ENCODE results near the gene ARHGAP10.

The ARHGAP10 gene

DNA sequence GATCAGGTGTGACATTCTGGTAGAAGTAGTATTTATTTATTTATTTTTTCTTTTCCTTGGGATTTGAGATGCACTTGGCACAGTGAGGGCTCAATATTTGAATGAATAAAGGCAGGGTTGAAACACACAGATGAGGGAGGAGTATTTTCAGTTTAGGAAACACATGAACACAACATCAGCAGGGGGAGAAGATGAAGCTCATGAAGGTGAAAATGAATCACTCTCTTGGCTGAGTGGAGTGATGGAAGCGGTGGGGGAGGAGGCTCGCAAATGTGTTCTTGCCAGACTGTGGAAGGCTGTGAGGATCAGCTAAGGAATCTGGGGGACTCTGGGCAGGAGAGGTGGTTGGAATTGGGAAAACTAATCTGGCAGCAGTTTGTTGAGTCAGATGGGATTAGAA is 55.3 kb downstream of the ARHGAP10 start:
- no peak for TF ChIP-seq TAF1 (IDR thresholded peaks at IDR 0.05; ENCODE audit: low read depth)
- no peak for TF ChIP-seq FOXM1 (IDR thresholded peaks at IDR 0.05; ENCODE audit: borderline replicate concordance, low read depth)
- TF ChIP-seq NFIC (IDR thresholded peaks at IDR 0.05) = no peak
- no peak for TF ChIP-seq YY1 (IDR thresholded peaks at IDR 0.05; ENCODE audit: low read depth)
- TF ChIP-seq TCF12 (IDR thresholded peaks at IDR 0.05; ENCODE audit: low read depth) = no peak
- TF ChIP-seq, protein P1, sequence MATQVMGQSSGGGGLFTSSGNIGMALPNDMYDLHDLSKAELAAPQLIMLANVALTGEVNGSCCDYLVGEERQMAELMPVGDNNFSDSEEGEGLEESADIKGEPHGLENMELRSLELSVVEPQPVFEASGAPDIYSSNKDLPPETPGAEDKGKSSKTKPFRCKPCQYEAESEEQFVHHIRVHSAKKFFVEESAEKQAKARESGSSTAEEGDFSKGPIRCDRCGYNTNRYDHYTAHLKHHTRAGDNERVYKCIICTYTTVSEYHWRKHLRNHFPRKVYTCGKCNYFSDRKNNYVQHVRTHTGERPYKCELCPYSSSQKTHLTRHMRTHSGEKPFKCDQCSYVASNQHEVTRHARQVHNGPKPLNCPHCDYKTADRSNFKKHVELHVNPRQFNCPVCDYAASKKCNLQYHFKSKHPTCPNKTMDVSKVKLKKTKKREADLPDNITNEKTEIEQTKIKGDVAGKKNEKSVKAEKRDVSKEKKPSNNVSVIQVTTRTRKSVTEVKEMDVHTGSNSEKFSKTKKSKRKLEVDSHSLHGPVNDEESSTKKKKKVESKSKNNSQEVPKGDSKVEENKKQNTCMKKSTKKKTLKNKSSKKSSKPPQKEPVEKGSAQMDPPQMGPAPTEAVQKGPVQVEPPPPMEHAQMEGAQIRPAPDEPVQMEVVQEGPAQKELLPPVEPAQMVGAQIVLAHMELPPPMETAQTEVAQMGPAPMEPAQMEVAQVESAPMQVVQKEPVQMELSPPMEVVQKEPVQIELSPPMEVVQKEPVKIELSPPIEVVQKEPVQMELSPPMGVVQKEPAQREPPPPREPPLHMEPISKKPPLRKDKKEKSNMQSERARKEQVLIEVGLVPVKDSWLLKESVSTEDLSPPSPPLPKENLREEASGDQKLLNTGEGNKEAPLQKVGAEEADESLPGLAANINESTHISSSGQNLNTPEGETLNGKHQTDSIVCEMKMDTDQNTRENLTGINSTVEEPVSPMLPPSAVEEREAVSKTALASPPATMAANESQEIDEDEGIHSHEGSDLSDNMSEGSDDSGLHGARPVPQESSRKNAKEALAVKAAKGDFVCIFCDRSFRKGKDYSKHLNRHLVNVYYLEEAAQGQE (IDR thresholded peaks at IDR 0.05; ENCODE audit: low read depth) = no peak
- TF ChIP-seq RAD21 (IDR thresholded peaks at IDR 0.05; ENCODE audit: low read depth) = no peak

DNA sequence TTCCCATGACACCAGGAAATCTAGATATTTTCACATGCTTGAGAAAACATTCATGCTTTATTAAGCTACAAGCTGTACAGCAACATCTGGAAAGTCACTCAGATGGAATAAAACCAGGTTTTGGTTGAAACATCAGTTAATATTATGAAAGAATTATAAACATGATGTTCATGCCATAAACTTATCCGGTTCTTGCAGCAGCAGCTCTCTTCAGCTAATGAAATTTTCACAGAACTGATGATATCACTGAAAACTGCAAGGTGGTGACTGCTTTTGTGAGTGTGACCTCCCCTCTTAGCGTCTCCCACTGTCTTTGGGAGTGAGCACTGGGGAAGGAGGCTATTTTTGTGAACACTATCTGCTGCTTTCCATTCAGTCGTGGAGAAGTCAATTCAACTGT is 56.9 kb downstream of the ARHGAP10 start:
- TF ChIP-seq NFIC (IDR thresholded peaks at IDR 0.05) (no peak), CEBPB (IDR thresholded peaks at IDR 0.05) (no peak), FOXM1 (IDR thresholded peaks at IDR 0.05; ENCODE audit: borderline replicate concordance, low read depth) (no peak), CREB1 (IDR thresholded peaks at IDR 0.05; ENCODE audit: low read depth) (no peak), EGR1 (IDR thresholded peaks at IDR 0.05) (no peak), USF1 (IDR thresholded peaks at IDR 0.05) (no peak), TCF12 (IDR thresholded peaks at IDR 0.05; ENCODE audit: low read depth) (no peak), RAD21 (IDR thresholded peaks at IDR 0.05; ENCODE audit: low read depth) (no peak), EP300 (IDR thresholded peaks at IDR 0.05; ENCODE audit: borderline replicate concordance) (no peak), YY1 (IDR thresholded peaks at IDR 0.05; ENCODE audit: low read depth) (no peak), TAF1 (IDR thresholded peaks at IDR 0.05; ENCODE audit: low read depth) (no peak), TEAD4 (IDR thresholded peaks at IDR 0.05) (no peak), ZBTB7A (IDR thresholded peaks at IDR 0.05; ENCODE audit: low read depth) (no peak)
- TF ChIP-seq, protein P2, sequence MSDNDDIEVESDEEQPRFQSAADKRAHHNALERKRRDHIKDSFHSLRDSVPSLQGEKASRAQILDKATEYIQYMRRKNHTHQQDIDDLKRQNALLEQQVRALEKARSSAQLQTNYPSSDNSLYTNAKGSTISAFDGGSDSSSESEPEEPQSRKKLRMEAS (IDR thresholded peaks at IDR 0.05) = no peak
- TF ChIP-seq, protein P1 (IDR thresholded peaks at IDR 0.05; ENCODE audit: low read depth) = no peak

DNA sequence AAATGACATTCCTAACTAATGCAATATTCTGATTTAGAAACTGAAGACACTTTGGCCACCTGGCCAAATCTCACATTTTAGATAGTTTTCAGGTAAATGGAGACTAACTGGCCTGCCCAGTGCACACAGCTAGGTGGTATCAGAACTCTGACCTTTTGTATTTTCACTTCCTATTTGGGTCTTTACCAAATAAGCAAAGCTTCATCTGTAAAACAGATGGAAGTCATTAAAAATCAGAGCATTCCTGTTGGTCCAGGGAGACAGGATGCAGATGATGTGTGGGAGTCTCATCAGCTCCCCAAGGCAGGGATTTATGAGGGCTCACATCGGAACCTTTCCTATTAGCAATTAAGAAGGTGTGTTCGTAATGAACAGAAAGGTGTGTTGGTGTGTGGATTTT is 57.7 kb downstream of the ARHGAP10 start:
- TF ChIP-seq NFIC (IDR thresholded peaks at IDR 0.05) (no peak), EGR1 (IDR thresholded peaks at IDR 0.05) (no peak), ZBTB7A (IDR thresholded peaks at IDR 0.05; ENCODE audit: low read depth) (no peak), TAF1 (IDR thresholded peaks at IDR 0.05; ENCODE audit: low read depth) (no peak), TEAD4 (IDR thresholded peaks at IDR 0.05) (no peak), CEBPB (IDR thresholded peaks at IDR 0.05) (no peak)
- TF ChIP-seq, protein P2 (IDR thresholded peaks at IDR 0.05) = no peak

- no peak for TF ChIP-seq YY1 (IDR thresholded peaks at IDR 0.05; ENCODE audit: low read depth)
- TF ChIP-seq CREB1 (IDR thresholded peaks at IDR 0.05; ENCODE audit: low read depth) = no peak
- no peak for TF ChIP-seq EP300 (IDR thresholded peaks at IDR 0.05; ENCODE audit: borderline replicate concordance)
- no peak for TF ChIP-seq USF1 (IDR thresholded peaks at IDR 0.05)
- TF ChIP-seq, protein P2 (IDR thresholded peaks at IDR 0.05) = no peak
- TF ChIP-seq CEBPB (IDR thresholded peaks at IDR 0.05) = no peak
- no peak for TF ChIP-seq RAD21 (IDR thresholded peaks at IDR 0.05; ENCODE audit: low read depth)
- no peak for TF ChIP-seq EGR1 (IDR thresholded peaks at IDR 0.05)
- TF ChIP-seq TEAD4 (IDR thresholded peaks at IDR 0.05) = no peak
- no peak for TF ChIP-seq NFIC (IDR thresholded peaks at IDR 0.05)
- no peak for TF ChIP-seq FOXM1 (IDR thresholded peaks at IDR 0.05; ENCODE audit: borderline replicate concordance, low read depth)
- TF ChIP-seq, protein P1 (IDR thresholded peaks at IDR 0.05; ENCODE audit: low read depth) = no peak
These were observed 58.5 kb downstream of the ARHGAP10 start for GRCh38 chr4:147790412-147790811.
